NCI-H446 (cell line): ENCODE results near the gene POLD4.
A peak's percentile ranks its signal among the peaks of the same experiment; 100 is the strongest.

ENCODE experiments used
- DNase-seq, 2 experiments: peaks; one replicate each; lab custom pipeline; 2025; lab: John Stamatoyannopoulos, UW

The POLD4 gene

DNA sequence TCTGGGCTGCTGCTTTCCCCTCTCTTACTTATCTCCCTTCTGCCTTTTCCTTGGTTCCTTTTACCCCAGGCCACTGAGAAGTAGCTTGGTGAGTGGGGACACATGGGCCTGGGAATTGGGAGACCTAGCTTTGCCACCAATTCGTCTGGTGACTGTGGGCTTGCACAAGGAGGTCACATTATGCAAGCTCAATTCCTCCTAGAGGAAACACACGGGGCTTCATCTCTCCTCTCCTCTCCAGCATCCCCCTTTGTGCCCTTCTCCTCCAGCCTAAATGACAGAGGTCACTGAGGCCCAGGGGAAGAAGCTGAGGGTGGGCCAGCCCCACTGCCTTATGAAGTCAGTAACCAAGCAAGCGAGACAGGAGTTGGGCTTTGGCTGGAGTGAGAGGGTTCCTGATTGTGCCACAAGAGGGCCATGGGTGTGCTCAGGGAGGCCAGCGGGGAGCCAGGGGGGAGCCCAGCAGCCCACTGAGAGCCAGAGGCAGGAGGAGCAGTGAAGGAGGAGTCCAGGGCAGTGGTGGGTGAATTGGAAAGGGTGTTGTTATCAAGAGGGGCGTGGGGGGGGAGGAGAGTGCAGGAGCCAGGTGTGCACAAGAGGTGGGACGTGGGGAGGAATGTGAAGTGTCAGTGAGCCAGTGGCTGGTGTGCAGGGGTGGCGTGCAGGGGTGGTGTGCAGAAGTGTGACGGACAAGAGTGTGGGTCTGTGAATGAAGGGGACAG is 18.0 kb upstream of the POLD4 start:
- DNase-seq = no peak

DNA sequence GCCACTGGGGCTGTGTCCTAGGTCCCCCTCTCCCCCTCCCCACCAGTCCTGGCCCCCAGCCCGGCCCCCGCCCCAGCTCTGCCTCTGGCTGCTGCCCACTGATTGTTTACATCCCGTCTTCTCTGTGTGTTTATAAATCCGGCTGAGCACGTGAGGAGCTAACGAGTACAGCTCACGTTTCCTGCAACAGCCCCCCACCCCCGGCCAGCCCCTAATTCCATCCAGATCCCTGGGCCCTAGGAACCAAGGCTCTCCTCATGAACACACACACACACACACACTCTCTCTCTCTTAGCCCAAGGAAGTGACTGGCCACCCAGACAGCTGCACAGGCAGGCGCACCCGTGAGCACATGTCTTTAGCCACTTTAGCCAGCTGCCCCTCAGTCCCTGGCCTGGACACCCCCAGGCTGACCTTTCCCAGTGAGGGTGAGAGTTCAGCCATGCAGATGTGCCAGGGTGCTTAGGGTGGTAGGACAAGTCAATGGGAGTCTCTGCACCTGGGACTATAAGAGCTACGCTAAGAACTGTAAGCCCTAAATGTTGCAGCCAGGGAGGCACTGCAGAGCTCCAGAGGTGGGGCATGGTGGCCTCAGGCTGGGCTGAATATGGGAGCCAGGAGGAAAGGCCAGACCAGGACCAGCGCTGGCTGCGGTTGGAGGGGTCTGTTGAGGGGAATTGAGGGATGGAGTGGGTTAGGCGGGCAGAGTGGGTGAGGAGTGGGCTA is 17.2 kb upstream of the POLD4 start:
- no peak for DNase-seq

DNA sequence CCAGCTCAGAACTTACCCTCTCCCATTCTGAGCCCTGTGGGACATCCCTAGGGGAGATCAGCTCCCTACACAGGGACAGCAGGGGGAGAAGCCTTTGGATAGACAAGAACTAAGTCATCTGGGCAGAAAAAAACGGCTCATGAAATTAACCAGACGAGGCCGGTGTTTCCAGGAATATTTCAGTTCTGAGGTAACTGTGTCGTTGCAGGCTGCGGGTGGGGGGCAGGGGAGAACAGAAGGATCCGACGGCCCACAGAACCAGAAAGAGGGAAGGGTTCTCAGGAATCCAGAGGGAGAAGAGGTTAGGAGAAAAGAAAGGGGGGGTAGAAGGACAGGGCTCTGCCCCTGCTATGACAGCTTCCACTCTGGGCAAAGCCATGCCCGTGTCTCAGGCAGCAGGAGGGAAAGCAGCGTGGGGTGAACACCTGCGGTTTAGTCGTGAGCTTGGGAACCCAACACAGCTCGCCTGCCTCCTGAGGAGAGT is 16.5 kb upstream of the POLD4 start:
- DNase-seq = no peak

DNA sequence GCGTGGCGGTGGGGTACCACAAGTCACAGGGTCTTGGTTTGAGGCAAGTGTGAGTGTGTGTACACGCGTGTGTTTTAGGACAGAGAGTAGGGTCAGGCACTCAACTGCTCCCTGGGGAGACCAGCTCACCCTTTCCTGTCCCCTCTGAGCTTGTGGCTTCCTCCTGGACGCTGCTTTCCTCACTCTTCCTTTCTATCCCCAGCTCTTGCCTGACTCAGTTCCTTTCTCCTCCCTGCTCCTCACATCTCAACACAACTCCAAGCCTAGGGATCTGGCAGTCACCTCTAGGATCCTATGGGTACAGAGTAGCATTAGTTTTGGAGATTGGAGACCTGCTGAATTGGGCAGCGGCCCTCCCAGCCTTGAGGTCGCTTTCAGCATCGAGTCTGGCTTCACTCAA is 15.9 kb upstream of the POLD4 start:
- DNase-seq = no peak

DNA sequence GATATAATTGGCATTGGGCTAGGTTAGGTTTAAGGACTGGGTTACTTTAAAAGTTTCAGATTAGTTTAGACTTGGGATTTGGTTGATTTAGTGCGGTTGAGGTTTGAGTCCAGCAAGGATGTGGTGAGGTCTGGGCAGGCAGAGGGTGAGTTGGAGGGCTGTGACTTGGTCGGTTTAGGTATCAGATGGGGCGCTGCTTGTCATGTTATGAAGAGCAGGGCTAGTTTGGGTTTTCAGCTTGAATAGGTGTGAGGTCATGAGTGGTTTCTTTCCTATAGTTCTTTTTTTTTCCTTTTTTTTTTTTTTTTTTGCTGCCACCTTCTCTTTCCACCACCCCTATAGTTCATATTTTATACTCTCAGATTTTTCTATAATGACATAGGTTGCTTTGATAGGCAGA is 15.3 kb upstream of the POLD4 start:
- no peak for DNase-seq

DNA sequence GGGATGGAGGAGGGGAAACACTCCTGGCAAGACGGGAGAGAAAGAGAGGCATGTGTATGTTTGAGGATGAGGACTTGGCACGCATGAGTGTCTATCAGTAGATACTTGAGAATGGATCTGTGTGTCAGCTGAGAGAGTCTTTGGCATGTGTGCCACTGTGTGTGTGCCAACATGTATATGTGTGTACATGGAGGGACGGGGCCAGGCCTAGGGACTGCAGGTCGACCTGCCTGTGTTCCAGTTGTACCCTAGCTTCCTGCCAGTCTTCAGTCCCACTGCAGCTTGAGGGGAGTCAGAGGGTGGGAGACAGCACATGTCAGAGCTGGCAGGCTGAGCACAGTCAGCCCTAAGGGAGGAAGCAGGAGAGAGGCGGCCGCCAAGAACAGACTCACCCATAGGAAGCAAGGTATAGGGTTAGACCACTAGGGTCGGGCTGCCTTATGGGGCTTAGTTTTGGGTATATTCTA is 14.4 kb upstream of the POLD4 start:
- DNase-seq = peak in 1 of 2 experiments; percentile 47

DNA sequence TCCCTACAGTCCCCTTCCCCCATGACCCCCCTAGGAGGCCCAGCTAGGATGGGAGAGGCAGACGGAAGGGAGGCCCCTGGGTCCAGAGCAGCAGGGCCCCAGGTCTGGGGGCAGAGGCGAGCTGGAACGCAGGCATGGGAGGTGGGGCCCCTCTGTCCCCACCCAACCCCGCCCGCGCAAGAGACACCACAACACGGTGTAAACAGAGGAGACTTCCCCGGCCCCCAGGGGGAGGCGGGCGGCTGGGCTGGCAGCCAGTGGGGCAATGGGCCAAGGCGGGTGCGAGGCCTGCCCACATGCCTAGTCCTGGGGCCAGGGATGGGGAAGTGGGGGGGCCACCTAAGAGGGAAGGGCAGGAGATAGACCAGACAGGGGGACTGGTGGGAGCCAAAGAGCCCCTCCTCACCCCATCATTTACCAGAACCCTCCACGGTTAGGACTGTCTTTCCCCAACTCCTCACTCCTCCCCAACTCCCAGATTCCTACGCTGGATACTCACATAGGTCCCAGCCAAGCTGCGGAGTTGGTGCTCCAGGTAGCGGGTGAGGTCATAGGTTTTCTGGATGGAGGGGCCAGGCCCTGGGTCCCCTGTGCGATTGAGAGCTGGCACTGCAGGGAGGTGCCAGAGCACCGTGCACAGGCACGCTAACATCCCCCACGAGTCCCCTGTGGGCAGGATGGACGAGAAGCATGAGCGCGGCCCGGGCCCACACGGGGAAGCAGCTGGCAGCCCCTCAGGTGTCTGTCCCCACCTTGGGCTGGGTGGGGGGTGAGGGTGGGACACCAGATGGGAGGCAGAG is 13.8 kb upstream of the POLD4 start:
- DNase-seq = peak in 1 of 2 experiments; percentile 54

DNA sequence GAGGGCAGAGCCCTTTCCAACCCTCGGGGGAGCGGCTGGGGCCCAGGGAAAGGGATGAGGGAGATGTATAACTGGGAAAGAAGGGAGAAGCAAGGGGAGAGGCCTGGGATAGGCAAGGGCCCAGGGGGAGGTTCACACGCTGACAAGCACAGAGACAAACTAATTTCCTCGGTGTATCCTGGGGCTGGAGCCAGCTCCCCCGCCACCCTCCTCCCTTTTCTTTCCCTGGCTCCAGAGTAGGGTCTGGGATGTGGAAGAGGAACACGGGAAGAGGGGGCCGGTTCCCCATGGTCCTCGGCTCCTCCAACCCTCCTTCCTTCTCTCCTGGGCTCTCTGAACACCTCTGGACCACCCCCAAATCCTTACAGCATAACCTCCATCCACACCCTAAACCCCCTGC is 13.2 kb upstream of the POLD4 start:
- peak in 1 of 2 experiments; percentile 17 for DNase-seq

DNA sequence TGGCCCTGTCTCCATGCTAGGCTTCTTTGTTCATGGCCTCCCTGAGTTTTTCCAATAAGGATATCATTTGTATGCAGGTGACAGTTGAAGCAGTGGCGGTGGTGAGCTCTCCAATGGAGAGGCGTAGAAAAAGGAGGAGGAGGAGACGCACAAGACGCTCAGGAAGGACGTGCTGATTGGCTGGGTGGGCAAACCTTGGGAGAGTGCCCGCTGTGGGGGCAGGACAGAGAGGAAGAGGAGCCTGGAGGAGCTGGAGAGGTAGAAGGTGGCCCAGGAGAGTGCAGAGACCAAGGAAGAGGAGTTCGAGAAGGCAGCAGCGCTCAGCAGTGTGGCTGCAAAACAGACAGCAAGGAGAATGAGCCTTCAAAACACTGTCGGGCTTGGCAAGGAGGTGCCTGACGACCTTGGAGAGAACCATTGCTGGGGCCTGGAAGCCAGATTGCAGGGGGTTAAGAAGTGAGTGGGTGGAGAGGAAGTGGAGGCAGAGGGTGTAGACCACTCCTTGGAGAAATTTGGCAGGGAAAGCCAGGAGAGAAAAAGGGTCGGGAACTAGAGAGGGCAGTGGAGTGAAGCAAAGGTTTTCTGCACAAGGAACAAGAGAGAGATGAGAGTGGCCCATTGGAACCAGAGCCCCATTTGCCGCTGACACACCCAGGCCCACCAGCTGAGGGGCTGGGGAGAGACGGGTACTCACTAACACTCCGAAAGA is 12.5 kb upstream of the POLD4 start:
- no peak for DNase-seq

DNA sequence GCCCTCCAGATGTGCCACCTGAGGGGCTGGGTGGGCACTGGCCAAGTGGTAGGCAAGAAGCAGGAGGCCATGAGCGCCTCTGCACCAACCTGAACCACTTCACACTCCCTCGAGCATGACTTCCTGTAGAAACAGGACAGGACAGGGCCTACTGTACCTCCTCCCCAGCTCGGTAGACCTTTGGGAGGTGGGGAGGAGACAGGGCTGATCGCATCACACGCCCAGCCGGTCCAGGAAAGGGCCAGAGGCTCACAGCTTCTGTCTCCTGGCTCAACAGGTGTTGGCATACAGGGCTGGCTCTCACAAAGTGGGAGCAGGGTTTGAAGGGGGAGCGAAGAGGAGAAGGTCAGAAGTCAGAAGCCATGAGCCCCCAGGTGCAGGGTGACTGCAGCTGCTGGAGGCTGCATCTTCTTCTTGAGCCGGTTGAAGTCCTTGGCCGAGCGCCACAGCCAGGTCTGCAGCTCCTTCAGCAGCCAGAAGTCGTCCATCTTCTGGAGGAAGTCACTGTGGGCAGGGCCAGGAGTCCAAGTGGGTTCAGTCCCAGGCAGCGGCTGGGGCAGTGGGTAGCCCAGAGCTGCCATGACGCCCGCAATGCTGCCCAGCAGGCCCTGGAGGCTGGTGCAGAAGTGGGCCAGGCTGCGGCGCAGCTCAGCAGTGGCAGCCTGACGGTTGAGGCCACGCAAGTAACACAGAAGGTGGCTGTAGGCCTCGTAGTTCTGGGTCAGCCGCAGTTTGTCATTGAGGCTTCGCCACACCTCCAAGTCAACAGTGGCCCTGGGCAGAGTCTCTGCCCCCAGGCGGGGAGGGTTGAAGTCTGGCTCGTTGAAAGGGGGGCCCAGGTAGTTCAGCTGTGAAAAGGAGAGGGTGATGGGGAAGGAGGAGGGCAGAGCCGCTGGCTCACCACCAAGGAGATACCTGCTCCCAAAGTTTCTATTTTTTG is 11.7 kb upstream of the POLD4 start:
- DNase-seq = no peak

DNA sequence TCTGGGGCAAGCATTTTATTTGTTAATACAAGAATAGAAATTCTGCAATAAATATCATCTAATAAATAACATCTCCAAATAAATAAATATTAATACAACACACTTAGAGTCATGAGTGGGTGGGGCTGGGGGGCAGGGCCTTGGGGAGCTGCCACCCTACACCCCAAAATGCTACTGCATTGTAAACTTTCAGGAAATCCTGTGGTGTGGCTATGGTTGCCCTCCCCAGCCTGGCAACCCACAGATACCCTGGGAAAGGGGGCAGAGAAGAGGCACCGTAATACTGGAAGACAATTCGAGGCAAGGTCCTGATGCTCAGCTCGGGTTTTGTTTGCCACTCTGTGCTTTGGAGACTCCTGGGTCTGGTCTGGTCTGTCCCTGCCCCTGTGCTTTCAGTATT is 10.8 kb upstream of the POLD4 start:
- no peak for DNase-seq

DNA sequence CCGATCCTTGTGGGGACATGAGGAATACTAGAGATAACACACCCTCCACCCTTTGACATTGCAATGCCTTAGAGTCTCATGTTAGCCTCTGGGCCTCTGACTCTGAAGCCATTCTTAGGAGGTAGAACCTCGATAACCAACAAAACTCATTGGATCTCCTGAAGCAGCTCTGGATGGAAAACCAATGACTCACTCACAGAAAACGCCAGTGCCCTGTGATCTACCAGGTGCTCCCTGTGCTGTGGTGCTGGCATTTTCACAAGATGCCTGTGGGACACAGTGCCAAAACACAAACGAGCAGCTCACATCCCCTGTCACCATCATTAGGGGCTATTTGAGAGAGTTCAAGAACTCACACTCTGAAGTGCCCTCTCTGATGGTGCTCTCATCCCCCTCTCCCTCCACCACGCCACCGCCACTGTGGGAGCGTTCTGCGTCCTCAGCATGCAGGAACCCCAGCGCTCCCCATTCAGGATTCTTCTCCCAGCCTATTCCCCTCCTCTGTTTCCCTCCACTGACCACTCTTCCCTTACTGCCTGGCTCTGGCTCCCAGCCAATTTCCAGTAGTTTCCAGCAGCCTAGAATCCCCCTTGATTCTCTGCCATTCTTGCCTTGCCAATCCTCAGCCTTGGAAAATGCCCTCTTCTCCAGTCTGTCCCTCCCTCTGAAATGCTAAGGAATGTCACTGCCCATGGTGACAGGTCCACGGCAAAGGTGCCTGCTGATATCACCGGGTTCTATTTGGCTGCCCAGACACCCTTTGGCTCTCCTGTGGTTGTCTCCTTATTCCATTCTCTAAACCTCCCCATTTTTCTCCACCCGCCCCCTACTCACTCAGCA is 4.7 kb upstream of the POLD4 start:
- no peak for DNase-seq

DNA sequence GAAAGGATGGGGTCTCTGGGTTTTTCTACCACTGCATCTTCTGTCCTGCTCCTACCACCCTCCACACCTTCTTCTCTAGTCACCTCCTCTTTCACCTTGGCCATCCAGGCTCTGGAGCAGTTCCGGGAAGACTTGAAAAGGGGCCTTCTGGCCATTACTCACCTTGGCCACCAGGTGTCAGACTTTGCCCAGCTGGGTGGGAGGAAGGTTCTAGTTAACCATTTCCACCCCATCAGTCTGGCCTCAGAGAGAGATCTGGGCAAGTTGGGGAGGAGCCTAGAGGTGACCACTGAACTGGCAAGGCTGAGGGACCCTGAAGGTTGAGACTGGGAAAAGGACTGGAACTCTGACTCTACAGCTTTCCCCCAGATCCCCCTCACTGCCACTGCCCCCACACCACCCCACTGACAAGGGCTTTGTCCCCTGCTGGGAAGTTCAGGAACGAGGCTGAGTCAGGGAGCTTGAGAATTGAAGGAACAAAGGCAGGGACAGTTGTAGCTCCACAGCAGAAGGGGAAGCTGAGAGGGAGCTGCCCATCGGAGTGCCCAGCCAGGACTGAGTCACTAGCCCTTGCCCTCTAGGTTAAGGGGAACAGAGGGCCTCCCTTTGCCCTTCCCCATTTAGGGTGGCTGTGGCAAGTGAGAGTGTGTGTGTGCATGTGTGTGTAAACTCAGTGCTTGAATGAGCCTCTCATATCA is 3.7 kb upstream of the POLD4 start:
- DNase-seq = peak; percentile 61 to 77

DNA sequence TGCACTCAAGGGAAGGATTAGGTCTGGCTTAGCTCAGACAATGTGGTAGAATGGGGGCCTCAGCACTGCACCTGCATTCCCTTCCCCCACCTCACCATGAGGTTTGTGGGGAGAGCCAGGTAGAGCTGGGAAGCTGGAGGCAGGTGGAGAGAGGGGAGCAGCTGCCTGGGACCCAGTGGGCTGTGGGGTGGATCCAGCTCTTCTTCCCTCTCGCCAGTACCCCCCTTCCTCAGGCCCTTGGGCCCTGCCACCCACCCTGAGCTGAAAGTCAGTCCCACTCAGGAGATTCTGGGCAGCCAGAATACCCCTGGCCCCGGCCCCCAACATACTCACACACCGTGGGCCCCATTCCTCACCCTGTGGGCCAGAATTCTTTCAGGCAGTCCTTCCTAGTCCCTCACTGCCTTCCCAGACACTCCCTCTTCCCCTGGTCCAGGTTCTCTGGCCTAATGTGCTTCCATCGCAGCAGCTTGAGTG is 3.1 kb upstream of the POLD4 start:
- DNase-seq = no peak

DNA sequence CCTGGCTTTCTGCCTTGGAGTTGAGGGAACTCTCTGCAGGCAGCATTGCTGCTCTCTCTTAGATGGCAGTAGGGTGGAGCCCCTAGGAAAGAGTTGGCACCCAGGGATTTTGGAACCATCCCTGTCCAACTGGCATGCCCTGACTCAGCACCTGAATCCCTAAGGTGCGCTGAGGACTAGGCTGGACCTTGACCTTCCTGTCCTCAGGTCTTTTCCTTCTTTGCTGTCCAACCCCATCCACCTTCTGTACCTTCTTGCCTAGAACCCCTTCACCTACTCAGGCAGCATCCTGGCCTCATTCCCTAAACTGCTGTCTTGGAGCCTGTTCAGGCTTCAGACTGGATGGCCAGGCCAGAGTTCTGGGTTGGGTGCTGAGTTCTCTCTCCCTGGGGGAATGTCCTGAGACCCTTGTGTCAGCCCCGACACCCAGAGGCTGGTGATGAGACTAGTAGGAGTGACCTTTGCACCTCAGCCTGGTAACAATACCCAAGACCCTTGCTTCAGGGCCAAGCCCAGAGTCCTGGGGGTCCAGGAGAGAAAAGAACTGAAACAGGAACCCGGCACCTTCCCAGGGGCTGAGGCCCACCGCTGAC is 2.5 kb upstream of the POLD4 start:
- no peak for DNase-seq

DNA sequence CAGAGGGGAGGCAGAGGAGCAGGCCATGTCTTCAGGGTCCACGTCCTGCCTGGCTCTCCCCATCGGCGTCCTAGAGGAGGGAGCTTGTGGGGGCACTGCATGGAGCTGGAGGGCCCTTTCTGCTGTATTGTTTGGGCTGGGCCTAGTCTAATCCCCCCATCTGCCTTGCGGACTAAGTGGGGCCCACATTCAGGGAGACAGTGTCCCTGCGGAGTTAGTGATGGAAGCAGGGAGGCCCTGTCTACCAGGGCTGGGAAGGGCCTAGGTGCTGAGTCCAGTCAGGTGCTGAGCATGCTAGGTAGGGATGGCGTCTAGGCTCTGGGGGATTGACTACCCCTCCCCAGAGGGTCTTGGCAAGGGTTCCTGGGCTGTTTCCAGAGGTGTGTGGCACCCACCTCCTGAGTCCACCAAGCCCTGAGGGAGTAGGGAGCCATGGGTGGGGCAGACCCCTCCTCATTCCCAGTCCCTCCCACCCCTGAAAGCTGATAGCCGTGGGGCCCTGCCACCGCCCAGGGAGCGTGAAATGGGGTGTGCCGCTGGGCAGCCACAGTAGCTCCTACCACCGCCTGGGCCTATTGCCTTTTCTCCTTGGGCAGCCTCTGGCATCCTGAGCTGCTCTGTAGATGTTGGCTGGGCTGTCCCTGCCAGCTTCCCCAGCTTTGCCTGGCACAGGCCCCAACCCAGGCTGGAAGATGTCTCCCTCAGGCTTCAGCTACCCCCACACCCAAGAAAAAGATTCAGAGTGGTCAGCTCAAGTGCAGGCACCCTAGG is 1.9 kb upstream of the POLD4 start:
- DNase-seq = no peak

DNA sequence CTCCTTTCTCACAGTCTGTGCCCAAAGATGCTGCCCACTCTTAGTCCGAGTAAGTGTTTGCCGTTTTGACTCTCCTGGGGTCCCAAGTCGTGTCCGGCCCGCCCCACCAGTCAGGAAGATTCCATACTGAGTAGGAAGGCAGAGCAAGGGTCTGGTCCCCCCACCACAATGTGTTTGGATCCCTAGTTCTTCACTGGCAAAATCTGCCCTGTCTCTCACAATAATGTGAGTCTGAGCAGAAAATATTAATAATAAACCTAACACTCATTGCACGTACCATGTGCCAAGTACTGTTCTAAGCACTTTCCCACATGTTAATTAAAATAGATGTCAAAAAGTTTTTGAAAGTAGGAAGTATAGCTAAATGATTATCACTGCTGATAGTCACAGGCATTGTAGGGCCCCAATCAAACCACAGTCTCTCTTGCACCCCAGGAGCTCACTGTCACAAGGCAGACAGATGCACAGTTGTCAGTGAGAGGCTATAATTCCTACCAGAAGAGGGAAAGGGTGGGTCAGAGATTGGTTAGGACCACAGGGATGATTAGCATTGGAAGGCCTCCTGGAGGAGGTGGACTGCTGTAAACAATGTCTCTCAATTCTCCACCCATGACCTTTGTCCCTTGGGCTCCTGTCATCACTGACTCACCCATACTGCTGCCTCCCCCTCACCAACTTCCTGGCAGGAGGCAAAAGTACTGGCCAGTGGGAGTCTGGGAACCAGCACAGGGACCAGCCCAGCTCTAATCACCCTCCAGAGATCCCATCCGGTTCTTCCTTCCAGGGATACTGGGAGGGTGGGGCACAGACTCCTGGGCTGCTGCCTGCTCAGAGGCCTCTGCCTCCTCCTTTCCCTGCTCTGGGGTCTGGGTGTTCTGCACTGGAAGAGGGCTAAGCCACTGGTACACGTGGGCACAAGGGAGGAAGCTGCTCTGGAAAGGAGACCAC is 1.0 kb upstream of the POLD4 start:
- DNase-seq = no peak
